Spleen (tissue), 11 donors: ENCODE measurements around the gene ASB3. TPM values are rescaled to one million over a fixed set of nuclear protein-coding genes. Genes with fewer than 3 reads are reported as not detected.

Source experiments
- DNase-seq: peaks from one replicate; pipeline ENCODE4 v3.0.0-alpha.2; 2020
- H3K27ac ChIP-seq, 8 donors: fragments of 200-600 bp; sonication (generic) in 7 of 8; 1 replicate in 4 of 8; 2 replicates in 4 of 8; pipeline versions ENCODE4 v1.5.0 to v1.8.0; 2016 to 2021; ENCODE audit warnings: inconsistent platforms in 4 of 8, mild to moderate bottlenecking in 4 of 8, moderate library complexity in 1 of 8
- H3K27me3 ChIP-seq, 7 donors: fragments of 200-600 bp; sonication (generic) in 6 of 7; replicated peaks in 1 of 7; 1 replicate in 4 of 7; 2 replicates in 3 of 7; pipeline versions ENCODE4 v1.5.0 to v1.8.0; 2016 to 2021; ENCODE audit warnings: inconsistent platforms in 3 of 7, mild to moderate bottlenecking in 1 of 7
- H3K36me3 ChIP-seq, 6 donors: fragments of 200-600 bp; sonication (generic) in 5 of 6; 1 replicate in 4 of 6; 2 replicates in 2 of 6; pipeline versions ENCODE4 v1.5.0 to v1.8.0; 2016 to 2021; ENCODE audit warnings: inconsistent platforms in 2 of 6
- H3K4me1 ChIP-seq, 6 donors: fragments of 200-600 bp; sonication (generic) in 5 of 6; 1 replicate in 3 of 6; 2 replicates in 3 of 6; pipeline versions ENCODE4 v1.5.0 to v1.8.0; 2016 to 2021; ENCODE audit warnings: inconsistent platforms in 3 of 6
- H3K4me3 ChIP-seq, 8 donors: fragments of 200-600 bp; sonication (generic) in 7 of 8; 1 replicate in 4 of 8; 2 replicates in 4 of 8; pipeline versions ENCODE4 v1.5.0 to v1.8.0; 2016 to 2021; ENCODE audit warnings: inconsistent platforms in 4 of 8, mild to moderate bottlenecking in 4 of 8, moderate library complexity in 2 of 8
- H3K9me3 ChIP-seq, 8 donors: fragments of 200-600 bp; sonication (generic) in 7 of 8; 1 replicate in 4 of 8; 2 replicates in 4 of 8; pipeline versions ENCODE4 v1.5.0 to v1.8.0; 2016 to 2021; ENCODE audit warnings: inconsistent platforms in 4 of 8
- POLR2A ChIP-seq, 3 donors: fragments of 450-650 bp; IDR thresholded peaks; one replicate each; pipeline ENCODE4 v1.5.1; 2017; ENCODE audit warnings: antibody characterized with exemption in 3 of 3, mild to moderate bottlenecking in 1 of 3
- POLR2AphosphoS5 ChIP-seq, 3 donors: sonication (generic); formaldehyde crosslinking; IDR thresholded peaks; one replicate each; pipeline ENCODE4 v1.5.1; 2017; ENCODE audit warnings: antibody characterized with exemption in 3 of 3
- WGBS, 5 donors: extraction: QIAGEN DNeasy Blood & Tissue Kit in 3 of 5; methylation state at CpG; one replicate each; pipeline versions ENCODE4 v1.1.5 to v1.1.7; 2013 to 2018; 5-methylcytosine and 5-hydroxymethylcytosine counted together
- intact Hi-C: fragments of 100-400 bp; cut with DNase I; formaldehyde crosslinking; loops from one replicate; pipeline ENCODE4 v1.15.0; 2023; ENCODE audit warnings: low total_unique reads
- polyA plus RNA-seq, 3 donors: library from polyadenylated mRNA; stranded (reverse); fragments of 200-250 nt; gene quantifications; one replicate each; pipeline ENCODE4 v1.2.1, GENCODE V29; 2013
- total RNA-seq, 7 donors: library from RNA; depleted of rRNA in 3 of 7; stranded (reverse); fragments of >200 nt in 3 of 7; fragmentation: NEBNext Ultra II Directional in 4 of 7; extraction: Animal tissue kit (Norgen Biotek cat#: 25700) in 4 of 7; gene quantifications; one replicate each; pipeline versions ENCODE4 v1.1.0 to v1.2.1, GENCODE V29; 2016 to 2021
- TF ChIP-seq, protein P1 (sequence below), 11 experiments: fragments of 200-600 bp in 7 of 11; fragments of 450-650 bp in 4 of 11; sonication (generic) in 4 of 11; IDR thresholded peaks in 8 of 11; conservative IDR thresholded peaks in 3 of 11; 1 replicate in 7 of 11; 2 replicates in 4 of 11; pipeline versions ENCODE4 v1.4.0 to v1.8.0; 2016 to 2021; ENCODE audit warnings: antibody characterized with exemption in 11 of 11, inconsistent platforms in 4 of 11, mild to moderate bottlenecking in 1 of 11
- donor health status: healthy with polysubstance abuse.
- donor health status: DM: no; HTN: no; CAD: no; lungs with moderate emphysema.
- donor health status: DM: no; HTN: no; CAD: no.
- donor health status: Bipolar disorder and iron deficiency.
- donor health status: healthy.
- donor health status: DM: no; HTN: no; CAD: no.
- donor health status: DM: yes; HTN: yes; CAD: no.

ASB3 gene
- total and polyA plus RNA-seq, 10 donors: 7.7 to 28.1 (median 20.5) TPM

DNA sequence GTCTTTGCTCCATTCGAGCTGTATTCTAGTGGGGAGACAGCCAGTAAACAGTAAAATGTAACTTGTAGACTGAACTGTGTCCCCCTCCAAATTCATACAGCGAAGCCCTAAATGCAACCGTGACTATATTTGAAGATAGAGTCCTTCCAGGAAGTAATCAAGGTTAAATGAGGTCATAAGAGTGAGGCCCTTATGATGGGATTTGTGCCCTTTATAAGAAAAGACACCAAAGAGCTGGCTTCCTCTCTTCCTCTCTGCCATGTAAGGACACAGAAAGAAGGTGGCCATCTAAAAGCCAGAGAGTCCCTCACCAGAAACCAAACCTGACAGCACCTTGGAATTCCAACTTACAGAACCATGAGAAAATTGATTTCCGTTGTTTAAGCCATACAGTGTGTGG lies 41.6 kb upstream of the ASB3 start:
- TF ChIP-seq POLR2AphosphoS5 (IDR thresholded peaks at IDR 0.05) (no peak), POLR2A (IDR thresholded peaks at IDR 0.05) (no peak)
- TF ChIP-seq, protein P1, sequence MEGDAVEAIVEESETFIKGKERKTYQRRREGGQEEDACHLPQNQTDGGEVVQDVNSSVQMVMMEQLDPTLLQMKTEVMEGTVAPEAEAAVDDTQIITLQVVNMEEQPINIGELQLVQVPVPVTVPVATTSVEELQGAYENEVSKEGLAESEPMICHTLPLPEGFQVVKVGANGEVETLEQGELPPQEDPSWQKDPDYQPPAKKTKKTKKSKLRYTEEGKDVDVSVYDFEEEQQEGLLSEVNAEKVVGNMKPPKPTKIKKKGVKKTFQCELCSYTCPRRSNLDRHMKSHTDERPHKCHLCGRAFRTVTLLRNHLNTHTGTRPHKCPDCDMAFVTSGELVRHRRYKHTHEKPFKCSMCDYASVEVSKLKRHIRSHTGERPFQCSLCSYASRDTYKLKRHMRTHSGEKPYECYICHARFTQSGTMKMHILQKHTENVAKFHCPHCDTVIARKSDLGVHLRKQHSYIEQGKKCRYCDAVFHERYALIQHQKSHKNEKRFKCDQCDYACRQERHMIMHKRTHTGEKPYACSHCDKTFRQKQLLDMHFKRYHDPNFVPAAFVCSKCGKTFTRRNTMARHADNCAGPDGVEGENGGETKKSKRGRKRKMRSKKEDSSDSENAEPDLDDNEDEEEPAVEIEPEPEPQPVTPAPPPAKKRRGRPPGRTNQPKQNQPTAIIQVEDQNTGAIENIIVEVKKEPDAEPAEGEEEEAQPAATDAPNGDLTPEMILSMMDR (IDR thresholded peaks at IDR 0.05 in 8 of 11, conservative IDR thresholded peaks at IDR 0.05 in 3 of 11): no peak
- Histone ChIP-seq H3K9me3 (peaks cover 0 to 6% (median 2%) of the 10 kb centered on the region in 8 donors), H3K4me1 (peaks cover 0 to 4% (median 0%) of the 10 kb centered on the region in 6 donors), H3K4me3 (no peak overlapping the region), H3K36me3 (peaks cover 0 to 23% (median 4%) of the 10 kb centered on the region in 6 donors), H3K27me3 (no peaks in the 10 kb centered on the region), H3K27ac (no peak overlapping the region)
- 85 to 91% (median 88%) methylated on average over 4 of the region's 4 CpGs for WGBS, 5 donors
- intact Hi-C loops: no loop called here
- DNase-seq: no peak

GRCh38 chr2:53827398-53828175 lies 40.8 kb upstream of the ASB3 start:
- no peak for DNase-seq
- Histone ChIP-seq H3K9me3 (peaks cover 0 to 6% (median 2%) of the 10 kb centered on the region in 8 donors), H3K36me3 (peaks cover 0 to 16% (median 1%) of the 10 kb centered on the region in 6 donors), H3K27me3 (no peaks in the 10 kb centered on the region), H3K4me1 (peaks cover 0 to 4% (median 0%) of the 10 kb centered on the region in 6 donors), H3K4me3 (no peak overlapping the region), H3K27ac (no peak overlapping the region)
- WGBS, 5 donors: 88 to 100% (median 95%) methylated on average over 3 of the region's 3 CpGs
- TF ChIP-seq, protein P1 (IDR thresholded peaks at IDR 0.05 in 8 of 11, conservative IDR thresholded peaks at IDR 0.05 in 3 of 11): no peak
- TF ChIP-seq POLR2A (IDR thresholded peaks at IDR 0.05) (no peak), POLR2AphosphoS5 (IDR thresholded peaks at IDR 0.05) (no peak)
- intact Hi-C loops: no loop called here

DNA sequence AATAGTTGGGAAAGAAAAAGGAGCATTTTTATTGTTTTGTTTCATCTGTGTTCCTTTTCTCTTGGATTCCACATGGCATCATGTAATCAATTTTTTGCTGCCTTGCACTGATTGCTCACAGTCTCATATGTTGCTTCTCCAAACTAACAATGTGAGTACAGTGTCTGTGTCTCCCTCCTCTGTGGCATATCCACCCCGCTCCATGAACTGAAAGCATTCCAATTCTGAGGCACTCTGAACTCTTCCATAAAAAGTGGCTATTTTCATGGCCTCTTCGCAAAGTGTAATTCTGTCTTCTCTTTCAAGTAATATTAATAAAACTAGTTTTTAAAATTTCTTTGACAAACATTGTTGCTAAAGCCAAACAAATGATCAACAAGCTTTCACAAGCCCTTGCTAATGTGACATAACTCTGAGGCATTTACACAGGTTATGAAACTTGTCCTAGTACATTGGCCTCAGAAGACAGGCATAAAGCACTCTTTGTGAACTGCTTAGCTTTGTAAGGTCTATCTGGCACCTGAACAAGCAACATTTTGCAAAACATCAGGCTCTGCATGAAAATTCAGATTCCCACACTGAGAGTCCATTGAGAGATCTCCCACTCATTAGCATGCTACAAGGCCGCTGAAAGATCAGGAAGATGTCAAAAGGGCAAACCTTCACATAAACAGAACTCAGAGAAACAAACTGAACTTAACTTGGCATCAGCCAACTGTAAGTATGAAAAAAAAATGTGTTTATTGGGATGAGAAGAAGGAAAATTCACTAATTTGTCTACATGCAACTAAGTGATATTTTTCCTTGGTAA lies 40.0 kb upstream of the ASB3 start:
- WGBS, 5 donors: 58 to 80% (median 73%) methylated on average over 3 of the region's 3 CpGs
- H3K27me3 ChIP-seq: no peaks in the 10 kb centered on the region
- peaks cover 0 to 6% (median 2%) of the 10 kb centered on the region in 8 donors for H3K9me3 ChIP-seq
- no peak overlapping the region for H3K27ac ChIP-seq
- no peak for DNase-seq
- no peak overlapping the region for H3K4me3 ChIP-seq
- intact Hi-C loops: no loop called here
- peaks cover 0 to 4% (median 0%) of the 10 kb centered on the region in 6 donors for H3K4me1 ChIP-seq
- no peak for TF ChIP-seq POLR2AphosphoS5 (IDR thresholded peaks at IDR 0.05)
- no peak for TF ChIP-seq POLR2A (IDR thresholded peaks at IDR 0.05)
- TF ChIP-seq, protein P1 (IDR thresholded peaks at IDR 0.05 in 8 of 11, conservative IDR thresholded peaks at IDR 0.05 in 3 of 11): no peak
- H3K36me3 ChIP-seq: peaks cover 0 to 11% (median 0%) of the 10 kb centered on the region in 6 donors

GRCh38 chr2:53826030-53826410 lies 39.3 kb upstream of the ASB3 start:
- intact Hi-C loops: no loop called here
- peaks cover 0 to 3% (median 0%) of the 10 kb centered on the region in 6 donors for H3K36me3 ChIP-seq
- H3K27ac ChIP-seq: no peak overlapping the region
- 75 to 92% (median 80%) methylated on average over 1 of the region's 1 CpG for WGBS, 5 donors
- H3K27me3 ChIP-seq: no peaks in the 10 kb centered on the region
- DNase-seq: no peak
- peaks cover 0 to 4% (median 0%) of the 10 kb centered on the region in 6 donors for H3K4me1 ChIP-seq
- no peak overlapping the region for H3K4me3 ChIP-seq
- TF ChIP-seq POLR2AphosphoS5 (IDR thresholded peaks at IDR 0.05) (no peak), POLR2A (IDR thresholded peaks at IDR 0.05) (no peak)
- TF ChIP-seq, protein P1 (IDR thresholded peaks at IDR 0.05 in 8 of 11, conservative IDR thresholded peaks at IDR 0.05 in 3 of 11): no peak
- H3K9me3 ChIP-seq: peaks cover 0 to 6% (median 2%) of the 10 kb centered on the region in 8 donors
